Measurements from ENCODE around the gene PTH2. TPM values are rescaled to one million over a fixed set of nuclear protein-coding genes. Genes with fewer than 3 reads are reported as not detected.

PTH2 gene
- total RNA-seq, 1 donor from 2014 or later, result not detected

- peaks cover 3% of the 10 kb centered on the region for H3K36me3 Mint-ChIP-seq (ENCODE audit: unreplicated experiment)
- H3K4me1 Mint-ChIP-seq (ENCODE audit: unreplicated experiment), result peaks cover 13% of the 10 kb centered on the region
- no peaks in the 10 kb centered on the region for H3K27me3 Mint-ChIP-seq (ENCODE audit: unreplicated experiment)
- no peaks in the 10 kb centered on the region for H3K9me3 Mint-ChIP-seq (ENCODE audit: unreplicated experiment)
- H3K4me3 Mint-ChIP-seq (ENCODE audit: unreplicated experiment), result peak overlapping the region; percentile 47
- DNase-seq (ENCODE audit: extremely low spot score, unreplicated experiment), result peak; percentile 90
- TF ChIP-seq CTCF (IDR thresholded peaks at IDR 0.05), result no peak
- H3K27ac Mint-ChIP-seq (ENCODE audit: unreplicated experiment), result peak overlapping the region; percentile 98
Observed at GRCh38 chr19:49468746-49469447, 45.7 kb upstream of the PTH2 start.

- H3K4me3 Mint-ChIP-seq (ENCODE audit: unreplicated experiment), result no peak overlapping the region
- H3K27ac Mint-ChIP-seq (ENCODE audit: unreplicated experiment), result peak overlapping the region; percentile 98
- peaks cover 3% of the 10 kb centered on the region for H3K36me3 Mint-ChIP-seq (ENCODE audit: unreplicated experiment)
- H3K27me3 Mint-ChIP-seq (ENCODE audit: unreplicated experiment), result no peaks in the 10 kb centered on the region
- no peak for TF ChIP-seq CTCF (IDR thresholded peaks at IDR 0.05)
- no peaks in the 10 kb centered on the region for H3K9me3 Mint-ChIP-seq (ENCODE audit: unreplicated experiment)
- peaks cover 8% of the 10 kb centered on the region for H3K4me1 Mint-ChIP-seq (ENCODE audit: unreplicated experiment)
- DNase-seq (ENCODE audit: extremely low spot score, unreplicated experiment), result no peak
Observed at GRCh38 chr19:49468199-49468598, 45.0 kb upstream of the PTH2 start.

GRCh38 chr19:49465371-49465770, 42.1 kb upstream of the PTH2 start:
- Mint-ChIP-seq H3K4me1 (ENCODE audit: unreplicated experiment) (peaks cover 7% of the 10 kb centered on the region), H3K27me3 (ENCODE audit: unreplicated experiment) (no peaks in the 10 kb centered on the region), H3K4me3 (ENCODE audit: unreplicated experiment) (no peak overlapping the region), H3K27ac (ENCODE audit: unreplicated experiment) (no peak overlapping the region), H3K9me3 (ENCODE audit: unreplicated experiment) (no peaks in the 10 kb centered on the region), H3K36me3 (ENCODE audit: unreplicated experiment) (peaks cover 3% of the 10 kb centered on the region)
- no peak for DNase-seq (ENCODE audit: extremely low spot score, unreplicated experiment)
- no peak for TF ChIP-seq CTCF (IDR thresholded peaks at IDR 0.05)

GRCh38 chr19:49463960-49464740, 40.9 kb upstream of the PTH2 start:
- Mint-ChIP-seq H3K9me3 (ENCODE audit: unreplicated experiment) (no peaks in the 10 kb centered on the region), H3K4me3 (ENCODE audit: unreplicated experiment) (no peak overlapping the region), H3K4me1 (ENCODE audit: unreplicated experiment) (peaks cover 6% of the 10 kb centered on the region), H3K36me3 (ENCODE audit: unreplicated experiment) (peaks cover 3% of the 10 kb centered on the region), H3K27me3 (ENCODE audit: unreplicated experiment) (no peaks in the 10 kb centered on the region), H3K27ac (ENCODE audit: unreplicated experiment) (no peak overlapping the region)
- TF ChIP-seq CTCF (IDR thresholded peaks at IDR 0.05), result no peak
- no peak for DNase-seq (ENCODE audit: extremely low spot score, unreplicated experiment)

- DNase-seq (ENCODE audit: extremely low spot score, unreplicated experiment), result no peak
- Mint-ChIP-seq H3K36me3 (ENCODE audit: unreplicated experiment) (no peaks in the 10 kb centered on the region), H3K4me1 (ENCODE audit: unreplicated experiment) (no peaks in the 10 kb centered on the region), H3K9me3 (ENCODE audit: unreplicated experiment) (no peaks in the 10 kb centered on the region), H3K27me3 (ENCODE audit: unreplicated experiment) (no peaks in the 10 kb centered on the region), H3K4me3 (ENCODE audit: unreplicated experiment) (no peak overlapping the region), H3K27ac (ENCODE audit: unreplicated experiment) (no peak overlapping the region)
- TF ChIP-seq CTCF (IDR thresholded peaks at IDR 0.05), result no peak
Observed at GRCh38 chr19:49462492-49462891, 39.3 kb upstream of the PTH2 start.
